GM10248 (cell line): Measurements from ENCODE around the gene PHAF1.

Experiments used
- CTCF ChIA-PET: fragments of 300-600 bp; sonication (Branson Sonifier 250); formaldehyde crosslinking; extraction: SDS; loops from one replicate; lab custom pipeline; 2021; ENCODE audit warnings: antibody characterized with exemption; lab: Yijun Ruan, JAX
- POLR2A ChIA-PET: fragments of 350-650 bp; sonication (Branson Sonifier 250); formaldehyde crosslinking; extraction: SDS; loops from one replicate; lab custom pipeline; 2020; ENCODE audit warnings: antibody characterized with exemption; lab: Yijun Ruan, JAX
- DNase-seq: peaks from one replicate; pipeline ENCODE4 v3.0.0; 2012; ENCODE audit errors: extremely low spot score
- CTCF ChIP-seq: IDR thresholded peaks from 2 replicates; pipeline ENCODE4 v1.5.1; 2012; ENCODE audit warnings: mild to moderate bottlenecking, low read depth; ENCODE audit errors: extremely low read depth, missing control alignments, control extremely low read depth

The PHAF1 gene

DNA sequence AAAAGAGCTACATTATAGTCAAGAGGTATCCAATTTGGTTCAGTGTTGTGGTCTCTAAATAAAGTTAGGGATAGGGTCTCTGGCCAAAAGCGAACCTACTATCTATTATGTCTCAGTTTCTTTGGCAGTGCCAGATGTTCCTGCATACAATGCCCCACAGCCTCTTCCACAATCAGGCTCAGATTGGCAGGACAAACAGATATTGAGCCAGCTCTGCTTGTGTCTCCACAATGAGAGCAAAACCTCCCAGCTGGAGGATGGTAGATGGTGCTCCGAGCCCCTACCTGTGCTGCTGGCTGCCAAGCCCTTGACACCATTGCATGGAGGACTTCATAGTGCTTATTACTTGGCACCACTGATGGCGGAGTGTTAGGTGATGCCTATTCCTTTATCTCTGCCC is 19.7 kb downstream of the PHAF1 start:
- CTCF ChIA-PET, result interaction anchor here (1.0 to 6.8 kb wide), 5 partner anchors 11 to 111 kb away, joined by 3 to 33 read pairs (median 7); no protein-coding TSS in a partner anchor
- no peak for TF ChIP-seq CTCF
- no peak for DNase-seq
- POLR2A ChIA-PET, result no interaction called here

DNA sequence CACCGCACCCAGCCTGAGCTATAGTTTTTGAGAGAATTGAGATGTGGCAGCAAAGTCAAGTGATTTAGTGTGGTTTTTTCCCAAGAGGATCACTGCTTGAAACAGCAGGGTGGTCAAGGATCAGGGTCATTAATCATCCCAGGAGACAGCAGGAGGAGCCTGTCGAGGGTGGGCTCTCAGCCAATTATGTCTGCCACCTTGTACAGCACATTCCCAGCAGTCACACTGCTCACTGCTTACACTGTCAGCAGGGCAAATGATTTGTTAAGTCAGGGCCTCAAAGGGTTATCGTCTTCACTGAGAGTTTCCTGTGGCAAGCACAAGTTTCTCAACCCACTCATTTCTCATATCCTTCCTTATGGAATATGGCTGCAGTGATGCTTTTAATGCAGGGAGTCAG is 27.9 kb downstream of the PHAF1 start:
- no peak for DNase-seq
- no peak for TF ChIP-seq CTCF
- ChIA-PET POLR2A (interaction anchor here (1.0 kb wide), 1 partner anchor 38 kb away, joined by 6 read pairs; no protein-coding TSS in a partner anchor), CTCF (interaction anchor here (0.7 to 3.1 kb wide), 6 partner anchors 14 to 166 kb away, joined by 3 to 12 read pairs (median 3); no protein-coding TSS in a partner anchor)

- POLR2A ChIA-PET, result interaction anchor here (1.2 kb wide), 1 partner anchor 9 kb away, joined by 5 read pairs; the partner anchor contains the start of gene B3GNT9
- no peak for TF ChIP-seq CTCF
- CTCF ChIA-PET, result interaction anchor here (0.9 to 7.5 kb wide), 8 partner anchors 10 to 128 kb away, joined by 3 to 71 read pairs (median 4); no protein-coding TSS in a partner anchor
These were observed 31.6 kb downstream of the PHAF1 start for GRCh38 chr16:67141391-67141790.

GRCh38 chr16:67142342-67142741 is 32.6 kb downstream of the PHAF1 start:
- POLR2A ChIA-PET, result no interaction called here
- DNase-seq, result no peak
- TF ChIP-seq CTCF, result no peak
- CTCF ChIA-PET, result interaction anchor here (0.9 to 7.5 kb wide), 6 partner anchors 9 to 144 kb away, joined by 3 to 71 read pairs (median 4); no protein-coding TSS in a partner anchor

More at GRCh38 chr16:67141391-67141790, 31.6 kb downstream of the PHAF1 start:
- no peak for DNase-seq

DNA sequence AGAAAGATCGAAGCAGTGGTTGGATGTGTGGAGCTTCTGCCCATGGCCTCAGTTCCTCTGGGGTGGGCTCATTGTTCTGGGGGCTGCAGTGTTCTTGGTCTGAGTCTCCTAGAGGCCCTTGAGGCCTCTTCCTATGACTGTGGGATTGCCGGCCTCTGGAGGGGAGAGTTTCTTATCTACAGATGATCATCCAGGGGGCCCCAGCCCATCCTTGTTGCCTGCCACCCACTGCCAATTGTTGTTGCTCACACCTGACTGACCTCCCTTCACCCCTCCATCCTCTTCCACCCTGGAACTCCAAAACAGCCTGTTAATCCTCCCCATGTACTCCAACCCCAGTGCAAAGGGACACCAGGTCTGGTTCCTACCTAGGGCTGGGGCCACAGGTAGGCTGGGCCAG is 35.2 kb downstream of the PHAF1 start:
- ChIA-PET CTCF (interaction anchor here (1.2 to 7.5 kb wide), 3 partner anchors 9 to 127 kb away, joined by 3 to 71 read pairs (median 3); no protein-coding TSS in a partner anchor), POLR2A (no interaction called here)
- no peak for TF ChIP-seq CTCF
- DNase-seq, result no peak

DNA sequence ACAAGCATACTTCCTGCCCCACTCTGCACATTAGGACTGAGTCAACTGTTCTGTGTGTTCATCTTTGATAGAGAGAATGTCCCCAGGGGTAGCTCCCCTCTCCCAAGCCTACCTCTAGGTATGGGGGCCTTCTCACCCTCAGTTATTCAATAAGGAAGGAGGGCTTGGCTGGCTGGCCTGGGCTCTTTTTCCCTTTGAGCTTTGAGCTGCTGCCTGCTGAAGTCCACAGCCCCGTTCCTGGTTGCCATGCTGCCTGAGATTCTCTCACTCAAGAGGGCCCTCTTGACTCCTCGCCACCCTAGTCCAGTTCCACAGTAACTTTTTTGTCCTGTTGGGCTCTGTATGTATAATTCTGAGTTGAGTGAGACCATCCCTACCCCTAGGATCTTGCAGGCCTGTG is 36.0 kb downstream of the PHAF1 start:
- TF ChIP-seq CTCF, result no peak
- DNase-seq, result no peak
- ChIA-PET CTCF (interaction anchor here (1.2 to 7.5 kb wide), 2 partner anchors 8 to 128 kb away, joined by 3 to 71 read pairs; no protein-coding TSS in a partner anchor), POLR2A (no interaction called here)
